SK-N-SH (cell line): ENCODE measurements around the gene NAV2. TPM values are rescaled to one million over a fixed set of nuclear protein-coding genes. Genes with fewer than 3 reads are reported as not detected.

Experiments
- CTCF ChIA-PET: fragments of 300-600, 350-600 bp; formaldehyde crosslinking; extraction: SDS; loops from one replicate; lab custom pipeline; 2021; lab: Yijun Ruan, JAX
- POLR2A ChIA-PET: fragments of 350-600 bp; sonication (Branson Sonifier 250); formaldehyde crosslinking; extraction: SDS; loops from one replicate; lab custom pipeline; 2020; ENCODE audit warnings: antibody characterized with exemption, inconsistent platforms; lab: Yijun Ruan, JAX
- DNase-seq: peaks from one replicate; pipeline ENCODE4 v3.0.0; 2012
- H2AFZ ChIP-seq: fragments of 200-600 bp; sonication (generic); 2 replicates; pipeline ENCODE4 v1.8.1; 2016; ENCODE audit warnings: antibody characterized with exemption, mild to moderate bottlenecking, low read depth
- H3F3A ChIP-seq: fragments of 200-600 bp; sonication (generic); replicated peaks from 2 replicates; pipeline ENCODE3; 2016; ENCODE audit warnings: antibody characterized with exemption, mild to moderate bottlenecking; ENCODE audit not compliant: insufficient read depth
- H3K27ac ChIP-seq, 2 experiments: fragments of 200-500 bp in 1 of 2; fragments of 200-600 bp in 1 of 2; sonication (Bioruptor generic) in 1 of 2; sonication (generic), shearing (Covaris generic) in 1 of 2; 2 replicates each; pipeline versions ENCODE4 v1.5.1 to v1.6.1; 2014 to 2016; ENCODE audit warnings: low read depth in 2 of 2, inconsistent platforms in 1 of 2, low read length in 1 of 2, mild to moderate bottlenecking in 1 of 2, mixed read lengths in 1 of 2
- H3K27me3 ChIP-seq: fragments of 200-600 bp; sonication (generic), shearing (Covaris generic); 2 replicates; pipeline ENCODE4 v1.6.1; 2016; ENCODE audit warnings: mixed run types; ENCODE audit not compliant: insufficient read depth
- H3K36me3 ChIP-seq, 2 experiments: fragments of 200-500 bp in 1 of 2; fragments of 200-600 bp in 1 of 2; sonication (Bioruptor generic) in 1 of 2; sonication (generic) in 1 of 2; replicated peaks in 1 of 2; 2 replicates each; pipeline versions ENCODE3 to v1.5.1; 2014 to 2016; ENCODE audit warnings: low read length in 1 of 2, mild to moderate bottlenecking in 1 of 2; ENCODE audit not compliant: insufficient read depth in 2 of 2, control insufficient read depth in 1 of 2
- H3K4me1 ChIP-seq, 2 experiments: fragments of 200-500 bp in 1 of 2; fragments of 200-600 bp in 1 of 2; sonication (Bioruptor generic) in 1 of 2; sonication (generic), shearing (Covaris generic) in 1 of 2; 2 replicates each; pipeline versions ENCODE4 v1.5.1 to v1.6.1; 2014 to 2016; ENCODE audit warnings: low read depth in 1 of 2, low read length in 1 of 2, mixed run types in 1 of 2; ENCODE audit not compliant: insufficient read depth in 2 of 2, control insufficient read depth in 1 of 2
- H3K4me2 ChIP-seq: fragments of 200-600 bp; sonication (generic), shearing (Covaris generic); 2 replicates; pipeline ENCODE4 v1.6.1; 2017; ENCODE audit warnings: mixed run types
- H3K4me3 ChIP-seq, 2 experiments: fragments of 200-500 bp in 1 of 2; fragments of 200-600 bp in 1 of 2; sonication (Bioruptor generic) in 1 of 2; sonication (generic), shearing (Covaris generic) in 1 of 2; 2 replicates each; pipeline versions ENCODE4 v1.5.1 to v1.8.1; 2014 to 2016; ENCODE audit warnings: low read depth in 2 of 2, inconsistent platforms in 1 of 2, low read length in 1 of 2, mild to moderate bottlenecking in 1 of 2, mixed read lengths in 1 of 2, moderate library complexity in 1 of 2
- H3K79me2 ChIP-seq: fragments of 200-600 bp; sonication (generic); 2 replicates; pipeline ENCODE4 v1.8.1; 2017; ENCODE audit warnings: mild to moderate bottlenecking; ENCODE audit not compliant: insufficient read depth
- H3K9ac ChIP-seq: fragments of 200-600 bp; sonication (generic); 2 replicates; pipeline ENCODE4 v1.6.1; 2017; ENCODE audit warnings: mixed run types
- H3K9me2 ChIP-seq: fragments of 200-600 bp; sonication (generic); 2 replicates; pipeline ENCODE4 v1.6.1; 2017; ENCODE audit warnings: mixed run types
- H3K9me3 ChIP-seq: fragments of 200-600 bp; sonication (generic); 2 replicates; pipeline ENCODE4 v1.6.1; 2017; ENCODE audit warnings: mixed run types, mild to moderate bottlenecking, moderate library complexity
- H4K20me1 ChIP-seq: fragments of 200-600 bp; sonication (generic); 2 replicates; pipeline ENCODE4 v1.6.1; 2017; ENCODE audit warnings: mild to moderate bottlenecking, mixed run types; ENCODE audit not compliant: insufficient read depth
- CHD2 ChIP-seq: fragments of 150-350 bp; IDR thresholded peaks from 2 replicates; pipeline ENCODE4 v1.6.1; 2018; ENCODE audit warnings: low read length; ENCODE audit not compliant: partially characterized antibody
- EP300 ChIP-seq, 2 experiments: IDR thresholded peaks; 2 replicates each; pipeline versions ENCODE4 v1.4.0 to v1.6.1; 2012; ENCODE audit warnings: borderline replicate concordance in 1 of 2, low read depth in 1 of 2, low read length in 1 of 2
- FOSL2 ChIP-seq: IDR thresholded peaks from 2 replicates; pipeline ENCODE4 v1.4.0; 2012; ENCODE audit warnings: low read depth, mild to moderate bottlenecking, moderate library complexity, borderline replicate concordance
- GATA2 ChIP-seq: sonication (generic); formaldehyde crosslinking; IDR thresholded peaks from 2 replicates; pipeline ENCODE4 v1.5.0; 2020; ENCODE audit warnings: mild to moderate bottlenecking, missing genetic modification reagents
- JUND ChIP-seq: IDR thresholded peaks from 2 replicates; pipeline ENCODE4 v1.4.0; 2012
- MEF2A ChIP-seq: IDR thresholded peaks from 2 replicates; pipeline ENCODE4 v1.4.0; 2012; ENCODE audit warnings: low read depth, borderline replicate concordance
- NRF1 ChIP-seq: IDR thresholded peaks from 2 replicates; pipeline ENCODE4 v1.6.1; 2012; ENCODE audit warnings: low read depth, mild to moderate bottlenecking, low read length
- POLR2AphosphoS5 ChIP-seq: IDR thresholded peaks from 2 replicates; pipeline ENCODE4 v1.6.1; 2012; ENCODE audit warnings: low read depth, low read length
- RCOR1 ChIP-seq: fragments of 150-350 bp; IDR thresholded peaks from 2 replicates; pipeline ENCODE4 v1.6.1; 2017; ENCODE audit warnings: antibody characterized with exemption, low read length
- SMC3 ChIP-seq: IDR thresholded peaks from 2 replicates; pipeline ENCODE4 v1.6.1; 2012; ENCODE audit warnings: low read depth, low read length, improper control_type of control experiment
- TCF12 ChIP-seq: IDR thresholded peaks from 2 replicates; pipeline ENCODE4 v1.4.0; 2012
- YY1 ChIP-seq: IDR thresholded peaks from 2 replicates; pipeline ENCODE4 v1.4.0; 2012; ENCODE audit warnings: low read depth, mild to moderate bottlenecking
- WGBS: methylation state at CpG from one replicate; pipeline ENCODE4 v1.1.6; 2017; ENCODE audit warnings: low lambda C conversion rate; 5-methylcytosine and 5-hydroxymethylcytosine counted together
- polyA plus RNA-seq, 3 experiments: library from polyadenylated mRNA; depleted of rRNA; stranded (reverse); fragments of >200 nt; gene quantifications; 2 replicates each; pipeline ENCODE4 v1.2.3, GENCODE V29; 2012
- TF ChIP-seq, protein P1 (sequence below): IDR thresholded peaks from 2 replicates; pipeline ENCODE4 v1.4.0; 2012; ENCODE audit warnings: low read depth
- TF ChIP-seq, protein P2 (sequence below): IDR thresholded peaks from 2 replicates; pipeline ENCODE4 v1.4.0; 2012; ENCODE audit warnings: low read depth, borderline replicate concordance
- TF ChIP-seq, protein P3 (sequence below): fragments of 200-600 bp; sonication (generic); IDR thresholded peaks from 2 replicates; pipeline ENCODE4 v1.6.1; 2017; ENCODE audit warnings: antibody characterized with exemption, mild to moderate bottlenecking, moderate library complexity

Gene NAV2
- polyA plus RNA-seq, 1 of the 3 experiments (the other 2 are of a cell fraction) = 26.2 TPM

DNA sequence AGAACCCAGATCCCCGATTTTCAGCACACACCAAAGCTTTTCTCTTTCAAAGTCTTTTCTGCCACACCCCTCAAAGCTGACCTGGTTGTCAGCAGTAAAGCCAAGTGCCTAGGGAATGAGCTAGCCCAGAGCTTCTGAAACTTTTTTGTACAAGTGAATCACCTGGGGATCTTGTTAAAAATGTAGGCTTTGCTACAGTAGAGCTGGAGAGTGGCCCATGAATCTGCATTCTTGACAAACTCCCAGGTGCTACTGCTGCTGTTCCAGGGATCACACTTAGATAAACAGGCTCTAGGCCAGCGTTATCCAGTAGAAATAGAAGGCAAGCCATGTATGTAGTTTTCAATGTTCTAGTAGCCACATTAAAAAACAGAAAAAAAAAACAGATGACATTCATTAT lies 21.8 kb upstream of the NAV2 start:
- Histone ChIP-seq H2AFZ (no peak overlapping the region), H3K4me3 (no peak overlapping the region), H3K27ac (no peak overlapping the region), H3K4me2 (no peak overlapping the region), H3K36me3 (peaks cover 0 to 7% of the 10 kb centered on the region in 2 experiments), H3K4me1 (peaks cover 0 to 32% of the 10 kb centered on the region in 2 experiments; a peak in 2 of 4 replicates), H3K9ac (no peak overlapping the region), H3K9me2 (no peaks in the 10 kb centered on the region), H3K27me3 (no peaks in the 10 kb centered on the region), H3F3A (no peaks in the 10 kb centered on the region), H4K20me1 (peaks cover 11% of the 10 kb centered on the region; the same call in 1 of the 2 replicates), H3K79me2 (peaks cover 29% of the 10 kb centered on the region), H3K9me3 (no peaks in the 10 kb centered on the region)
- TF ChIP-seq POLR2AphosphoS5 (no peak), CHD2 (no peak), FOSL2 (no peak), GATA2 (no peak), NRF1 (no peak), RCOR1 (no peak), SMC3 (no peak), JUND (no peak), TCF12 (no peak), YY1 (no peak), MEF2A (no peak), EP300 (IDR thresholded peaks at IDR 0.05; ENCODE audit: borderline replicate concordance in 1 of 2, low read depth in 1 of 2, low read length in 1 of 2) (no peak)
- TF ChIP-seq, protein P1, sequence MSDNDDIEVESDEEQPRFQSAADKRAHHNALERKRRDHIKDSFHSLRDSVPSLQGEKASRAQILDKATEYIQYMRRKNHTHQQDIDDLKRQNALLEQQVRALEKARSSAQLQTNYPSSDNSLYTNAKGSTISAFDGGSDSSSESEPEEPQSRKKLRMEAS = no peak
- TF ChIP-seq, protein P2, sequence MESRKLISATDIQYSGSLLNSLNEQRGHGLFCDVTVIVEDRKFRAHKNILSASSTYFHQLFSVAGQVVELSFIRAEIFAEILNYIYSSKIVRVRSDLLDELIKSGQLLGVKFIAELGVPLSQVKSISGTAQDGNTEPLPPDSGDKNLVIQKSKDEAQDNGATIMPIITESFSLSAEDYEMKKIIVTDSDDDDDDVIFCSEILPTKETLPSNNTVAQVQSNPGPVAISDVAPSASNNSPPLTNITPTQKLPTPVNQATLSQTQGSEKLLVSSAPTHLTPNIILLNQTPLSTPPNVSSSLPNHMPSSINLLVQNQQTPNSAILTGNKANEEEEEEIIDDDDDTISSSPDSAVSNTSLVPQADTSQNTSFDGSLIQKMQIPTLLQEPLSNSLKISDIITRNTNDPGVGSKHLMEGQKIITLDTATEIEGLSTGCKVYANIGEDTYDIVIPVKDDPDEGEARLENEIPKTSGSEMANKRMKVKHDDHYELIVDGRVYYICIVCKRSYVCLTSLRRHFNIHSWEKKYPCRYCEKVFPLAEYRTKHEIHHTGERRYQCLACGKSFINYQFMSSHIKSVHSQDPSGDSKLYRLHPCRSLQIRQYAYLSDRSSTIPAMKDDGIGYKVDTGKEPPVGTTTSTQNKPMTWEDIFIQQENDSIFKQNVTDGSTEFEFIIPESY = no peak
- TF ChIP-seq, protein P3, sequence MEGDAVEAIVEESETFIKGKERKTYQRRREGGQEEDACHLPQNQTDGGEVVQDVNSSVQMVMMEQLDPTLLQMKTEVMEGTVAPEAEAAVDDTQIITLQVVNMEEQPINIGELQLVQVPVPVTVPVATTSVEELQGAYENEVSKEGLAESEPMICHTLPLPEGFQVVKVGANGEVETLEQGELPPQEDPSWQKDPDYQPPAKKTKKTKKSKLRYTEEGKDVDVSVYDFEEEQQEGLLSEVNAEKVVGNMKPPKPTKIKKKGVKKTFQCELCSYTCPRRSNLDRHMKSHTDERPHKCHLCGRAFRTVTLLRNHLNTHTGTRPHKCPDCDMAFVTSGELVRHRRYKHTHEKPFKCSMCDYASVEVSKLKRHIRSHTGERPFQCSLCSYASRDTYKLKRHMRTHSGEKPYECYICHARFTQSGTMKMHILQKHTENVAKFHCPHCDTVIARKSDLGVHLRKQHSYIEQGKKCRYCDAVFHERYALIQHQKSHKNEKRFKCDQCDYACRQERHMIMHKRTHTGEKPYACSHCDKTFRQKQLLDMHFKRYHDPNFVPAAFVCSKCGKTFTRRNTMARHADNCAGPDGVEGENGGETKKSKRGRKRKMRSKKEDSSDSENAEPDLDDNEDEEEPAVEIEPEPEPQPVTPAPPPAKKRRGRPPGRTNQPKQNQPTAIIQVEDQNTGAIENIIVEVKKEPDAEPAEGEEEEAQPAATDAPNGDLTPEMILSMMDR = no peak
- DNase-seq = no peak
- 73% methylated on average over 2 of the region's 2 CpGs for WGBS
- ChIA-PET POLR2A (no interaction called here), CTCF (interaction anchor here (1.0 to 2.2 kb wide), 3 partner anchors 17 to 128 kb away, joined by 3 to 7 read pairs (median 4); no protein-coding TSS in a partner anchor)
